Activated CD8-positive, alpha-beta memory T cell treated with anti-CD3 and anti-CD28 coated beads, Interleukin-2, amount 50 U/mL, for 1 hour (primary cell): ENCODE results near the gene HNRNPUL2.

ENCODE experiments used
- DNase-seq: peaks from one replicate; pipeline ENCODE4 v3.0.0-alpha.2; 2020; ENCODE audit errors: extremely low read depth

Gene HNRNPUL2

GRCh38 chr11:62667460-62667859 lies 59.8 kb downstream of the HNRNPUL2 start:
- no peak for DNase-seq

GRCh38 chr11:62666259-62666926 lies 60.9 kb downstream of the HNRNPUL2 start:
- DNase-seq: no peak

GRCh38 chr11:62665599-62666258 lies 61.5 kb downstream of the HNRNPUL2 start:
- DNase-seq: no peak

GRCh38 chr11:62665075-62665598 lies 62.1 kb downstream of the HNRNPUL2 start, which contains the start of the genes C11orf98 and CSKMT:
C11orf98 (minus strand) TSS chr11:62665210; CDS start chr11:62665169, 41 bp downstream.
CSKMT (plus strand) TSS chr11:62665312; CDS start chr11:62665880, 568 bp downstream.
- peak; percentile 87 for DNase-seq

GRCh38 chr11:62664405-62665074 lies 62.7 kb downstream of the HNRNPUL2 start:
- DNase-seq: no peak
